HG03095 (cell line): Measurements from ENCODE around the gene SLC28A3.

Source experiments
- ATAC-seq: cut with Tn5 transposase; IDR thresholded peaks from one replicate; pipeline ENCODE4 v1.9.1; 2021; ENCODE audit warnings: moderate library complexity; ENCODE audit not compliant: unreplicated experiment

SLC28A3 gene

DNA sequence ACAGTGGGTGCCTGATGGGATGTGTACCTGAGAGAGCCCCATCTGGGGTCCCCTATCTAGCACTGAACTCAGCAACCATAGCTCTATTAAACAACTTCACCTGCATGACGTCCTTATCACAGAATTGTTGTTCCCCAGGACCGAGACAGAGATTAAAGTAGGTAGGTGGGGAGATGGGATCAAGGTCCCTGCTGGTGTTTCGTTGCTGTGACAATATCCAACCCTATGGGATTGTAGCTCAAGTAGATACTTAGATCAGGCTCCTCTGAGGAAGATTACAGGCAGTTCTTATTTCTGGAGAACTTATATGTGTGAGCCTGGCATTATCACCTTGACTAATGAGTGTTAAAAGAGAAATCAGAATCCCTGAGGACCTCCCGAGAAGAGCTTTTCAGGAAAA lies 84.9 kb downstream of the SLC28A3 start:
- ATAC-seq, result no peak

DNA sequence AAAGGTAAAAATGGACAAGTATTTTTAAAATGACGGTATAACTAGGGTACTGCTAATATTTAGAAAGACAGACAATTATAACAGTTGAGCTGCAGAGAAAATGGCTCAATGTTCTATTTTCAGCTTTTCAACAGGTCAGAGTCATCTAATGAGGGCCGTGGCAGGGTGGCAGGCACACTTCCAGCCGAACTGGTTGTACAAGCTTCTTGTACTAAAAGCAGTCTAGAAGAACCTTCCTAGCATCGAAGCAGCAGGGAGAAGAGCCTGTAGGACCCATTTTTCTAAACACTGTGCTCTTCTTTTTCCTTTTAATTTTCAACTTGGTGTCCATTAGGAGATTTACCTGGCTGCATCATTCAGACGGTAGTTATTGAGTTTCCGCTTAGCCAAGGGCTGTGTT lies 85.6 kb downstream of the SLC28A3 start:
- no peak for ATAC-seq

DNA sequence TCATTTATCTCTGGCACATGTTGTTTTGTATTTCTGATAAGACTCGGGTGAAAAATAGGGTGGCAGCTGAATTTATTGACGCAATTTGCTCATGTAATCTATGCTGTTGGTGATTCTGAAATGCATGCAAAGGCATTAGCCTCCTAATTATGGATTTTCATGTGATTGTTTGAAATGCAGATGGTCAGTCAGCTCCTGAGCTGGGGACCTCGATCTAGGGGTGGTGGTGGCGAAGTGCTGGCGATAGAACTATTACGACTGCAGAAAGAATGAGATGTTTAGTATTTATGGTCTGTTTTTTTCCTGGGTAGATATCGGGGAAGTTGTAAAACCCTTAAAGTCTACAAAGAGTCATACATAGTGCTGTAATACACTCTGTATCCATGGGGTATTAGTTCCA lies 88.6 kb downstream of the SLC28A3 start:
- no peak for ATAC-seq

DNA sequence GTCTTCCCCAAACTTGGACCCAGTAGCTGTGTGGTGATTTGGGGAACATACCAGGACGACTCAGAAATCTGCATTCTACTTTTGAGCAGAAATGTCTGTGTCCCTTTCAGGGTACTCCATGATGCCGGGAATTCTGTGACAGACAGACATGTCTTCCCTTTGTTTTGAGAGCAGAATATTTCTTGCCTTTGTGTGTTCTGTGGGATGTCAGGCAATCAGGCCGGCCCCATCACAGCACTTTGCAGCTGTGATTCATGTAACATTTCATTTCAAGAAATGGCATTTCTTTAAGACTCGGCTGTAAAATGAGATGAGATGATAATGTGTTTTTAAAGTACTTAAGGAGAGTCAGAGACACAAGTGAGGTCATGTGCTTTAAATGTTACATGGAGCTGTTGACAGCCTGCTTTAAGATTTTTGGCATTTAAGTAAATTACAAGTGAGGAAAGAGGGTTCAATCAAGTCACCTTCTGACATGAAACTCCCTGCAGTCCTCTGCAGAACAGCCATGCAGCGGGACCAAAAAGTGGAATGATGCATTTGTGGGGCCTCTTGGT lies 98.7 kb downstream of the SLC28A3 start:
- ATAC-seq, result no peak

DNA sequence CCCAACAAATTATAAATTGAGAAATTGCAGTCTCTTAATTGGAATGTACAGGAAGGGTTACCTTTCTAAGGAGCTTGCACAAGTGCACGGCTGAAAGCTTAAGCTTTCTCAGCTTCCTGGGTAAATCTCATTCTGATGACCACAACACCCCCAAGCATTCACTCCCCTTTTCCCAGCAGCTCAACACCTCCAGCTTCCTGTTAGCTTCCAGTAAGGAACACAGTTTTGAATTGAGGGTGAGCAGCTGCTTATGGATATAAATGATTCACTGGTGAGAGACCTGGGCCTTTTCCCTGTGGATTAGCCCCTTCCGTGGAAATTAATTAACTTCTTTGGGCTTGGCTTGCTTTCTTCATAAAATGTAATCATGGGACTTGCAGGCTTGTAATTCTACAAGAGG lies 101.2 kb downstream of the SLC28A3 start:
- no peak for ATAC-seq

DNA sequence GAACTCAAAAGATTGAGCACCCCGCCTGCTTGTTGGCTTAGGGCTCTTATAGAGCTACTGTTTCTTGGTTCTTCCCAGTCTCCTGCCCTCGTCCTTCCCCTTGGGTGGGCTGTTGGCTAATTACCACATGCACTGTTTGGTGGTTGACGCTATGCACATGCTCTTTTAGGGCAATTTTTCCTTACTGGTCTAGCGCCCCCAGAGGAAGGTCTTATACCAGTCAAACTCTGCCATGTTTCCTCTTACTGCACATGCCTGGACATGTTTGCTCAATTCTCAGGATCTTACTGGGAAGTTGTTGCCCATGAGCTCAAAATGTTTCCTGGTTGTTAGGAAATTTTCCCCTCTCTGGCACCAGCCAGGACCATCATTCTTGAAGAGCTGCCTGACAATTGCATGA lies 101.9 kb downstream of the SLC28A3 start:
- ATAC-seq, result no peak

DNA sequence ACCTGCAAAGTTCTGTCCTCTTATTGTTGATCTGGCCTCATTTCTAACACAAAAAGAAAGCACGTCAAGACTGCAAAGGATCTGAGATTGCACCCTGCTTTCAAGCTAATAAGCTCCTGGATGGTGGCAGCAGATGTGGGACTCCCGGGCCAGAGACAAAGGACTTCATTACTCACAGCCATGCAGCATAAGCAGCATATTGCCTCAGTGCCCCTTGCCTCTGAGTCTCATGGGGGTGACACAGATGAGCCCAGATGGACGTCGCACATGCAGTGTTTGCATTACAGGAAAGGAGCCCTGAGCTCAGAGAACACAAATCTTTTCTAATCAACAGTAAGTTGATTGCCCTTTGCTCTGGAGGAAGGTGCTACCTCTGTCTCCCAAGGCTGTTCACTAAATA lies 105.0 kb downstream of the SLC28A3 start:
- ATAC-seq, result no peak

DNA sequence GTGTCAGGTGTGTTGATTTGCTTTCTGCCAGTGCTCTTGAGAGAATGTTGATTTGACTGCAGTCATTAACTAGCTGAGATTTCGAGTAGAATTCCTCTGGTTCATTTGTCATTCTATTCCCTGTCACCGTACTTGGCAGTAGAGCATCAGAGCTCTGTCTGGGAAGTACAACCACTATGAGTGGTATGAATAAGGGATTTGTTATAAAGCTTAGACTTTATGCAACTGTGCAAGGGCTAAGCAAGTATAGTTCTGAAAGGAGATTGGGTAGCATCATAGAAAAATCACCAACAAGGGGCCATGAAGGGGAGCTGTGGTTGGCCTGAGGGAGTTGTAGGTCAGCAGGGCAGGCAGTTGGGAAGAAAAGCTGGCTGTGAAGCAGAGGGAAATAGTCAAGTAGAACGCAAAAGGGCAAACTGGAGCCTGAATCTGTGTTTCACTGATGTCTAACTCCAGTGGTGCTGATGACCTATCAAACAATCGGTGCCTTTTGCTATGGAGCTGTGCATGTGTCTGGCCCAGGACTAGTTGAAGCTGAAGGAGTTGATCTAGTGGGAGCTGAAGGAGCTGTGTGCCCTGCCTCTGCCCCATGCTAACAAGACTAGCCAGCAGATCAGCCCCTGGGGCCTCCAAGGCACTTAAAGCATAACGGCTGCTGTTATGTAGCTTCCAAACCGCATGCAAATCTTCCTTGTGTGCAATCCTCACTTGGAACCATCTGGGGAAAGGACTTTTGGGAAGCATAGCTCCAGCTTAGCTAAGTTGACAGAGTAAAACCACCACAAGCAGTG lies 110.0 kb downstream of the SLC28A3 start:
- ATAC-seq, result no peak

DNA sequence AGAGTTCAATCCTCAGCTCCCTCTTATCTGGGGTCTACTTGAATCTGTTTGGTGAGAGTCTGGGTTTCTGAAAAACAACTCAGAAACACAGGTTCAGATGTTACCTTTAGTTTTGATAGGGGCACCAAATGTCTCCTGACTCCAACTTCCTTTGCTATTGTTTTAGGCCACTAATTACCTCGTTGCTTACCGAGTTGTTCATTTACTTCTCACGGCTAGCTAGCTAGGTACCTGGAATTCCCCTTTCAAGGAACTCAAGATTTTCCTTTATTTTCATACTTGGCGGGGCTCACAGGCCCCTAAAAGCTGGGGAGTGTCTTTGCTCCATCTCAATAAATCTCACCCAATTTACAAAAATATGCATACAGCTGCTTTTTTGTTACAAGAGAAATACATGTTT lies 111.4 kb downstream of the SLC28A3 start:
- no peak for ATAC-seq

DNA sequence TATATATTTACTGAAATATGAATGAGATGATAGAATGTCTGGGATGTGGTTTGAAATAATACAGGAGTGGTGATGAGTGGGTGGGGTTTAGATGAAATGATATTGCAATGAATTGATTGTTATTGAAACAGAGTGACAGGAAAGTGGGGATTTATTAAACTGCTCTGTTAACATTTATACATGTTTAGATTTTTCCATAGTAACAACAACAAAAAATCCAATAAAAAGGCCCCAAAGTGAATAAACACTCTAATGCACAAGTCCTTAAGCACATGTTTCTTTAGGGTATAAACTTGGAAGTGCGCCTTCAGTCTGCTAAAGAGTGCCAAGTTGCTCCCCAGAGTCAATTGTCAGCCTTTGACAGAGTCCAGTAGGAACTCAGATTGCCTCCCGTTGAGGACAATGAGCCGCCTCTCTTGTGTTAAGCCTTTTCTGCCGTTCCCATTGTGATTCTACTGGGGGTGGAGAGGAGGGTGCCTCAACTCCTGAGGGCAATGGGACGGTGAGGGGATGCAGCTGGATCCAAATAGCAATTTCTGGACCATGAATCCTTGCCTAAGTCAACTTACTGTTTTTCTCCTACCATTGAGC lies 112.3 kb downstream of the SLC28A3 start:
- ATAC-seq, result no peak

DNA sequence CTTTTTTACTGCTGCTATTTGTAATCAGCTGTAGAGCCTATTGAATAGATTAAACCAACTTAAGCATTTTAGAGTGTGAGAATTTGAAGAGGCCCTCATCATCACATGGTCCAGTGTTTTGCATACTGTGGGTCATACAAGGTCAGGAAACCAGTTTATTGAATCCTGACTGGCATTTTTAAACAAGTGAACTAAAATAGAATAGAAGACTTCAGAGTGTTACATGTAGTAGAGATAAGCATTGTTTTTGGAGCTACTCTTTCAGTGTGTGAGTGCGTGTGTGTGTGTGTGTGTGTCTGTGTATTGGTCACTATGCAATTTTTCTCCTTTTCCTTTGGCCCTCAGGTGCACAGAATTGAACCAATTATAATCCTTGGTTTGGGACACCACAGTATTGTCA lies 114.4 kb downstream of the SLC28A3 start:
- ATAC-seq, result no peak
